SK-N-SH treated with all-trans-retinoic acid at 6 μM for 48 hours (cell line): ENCODE results near the gene NKX6-2.

Experiments
- BACH2 ChIP-seq: fragments of 250-450 bp; sonication (Bioruptor Pico); IDR thresholded peaks from 2 replicates; pipeline ENCODE4 v1.9.0; 2021; ENCODE audit warnings: mild to moderate bottlenecking, borderline replicate concordance
- ESRRG ChIP-seq: fragments of 250-450 bp; sonication (Bioruptor Pico); IDR thresholded peaks from 2 replicates; pipeline ENCODE4 v1.6.1; 2021; ENCODE audit warnings: mild to moderate bottlenecking
- GLIS3 ChIP-seq: fragments of 250-450 bp; sonication (Bioruptor Pico); IDR thresholded peaks from 2 replicates; pipeline ENCODE4 v1.5.0; 2020; ENCODE audit warnings: mild to moderate bottlenecking, moderate library complexity
- ISL1 ChIP-seq: fragments of 250-450 bp; sonication (Bioruptor Pico); IDR thresholded peaks from 2 replicates; pipeline ENCODE4 v2.1.2; 2022; ENCODE audit warnings: mild to moderate bottlenecking, moderate library complexity
- RARB ChIP-seq: fragments of 250-450 bp; sonication (Bioruptor Pico); IDR thresholded peaks from 2 replicates; pipeline ENCODE4 v1.8.0; 2021; ENCODE audit warnings: mild to moderate bottlenecking, moderate library complexity
- SNAI2 ChIP-seq: fragments of 250-450 bp; sonication (Bioruptor Pico); IDR thresholded peaks from 2 replicates; pipeline ENCODE4 v1.5.0; 2020; ENCODE audit warnings: mild to moderate bottlenecking, moderate library complexity
- ZC3H10 ChIP-seq: fragments of 250-450 bp; sonication (Bioruptor Pico); IDR thresholded peaks from 2 replicates; pipeline ENCODE4 v1.5.1; 2021; ENCODE audit warnings: mild to moderate bottlenecking, moderate library complexity
- ZFP3 ChIP-seq: fragments of 250-450 bp; sonication (Bioruptor Pico); IDR thresholded peaks from 2 replicates; pipeline ENCODE4 v1.5.0; 2020; ENCODE audit warnings: mild to moderate bottlenecking, moderate library complexity
- ZNF565 ChIP-seq: fragments of 450-650 bp; formaldehyde crosslinking; conservative IDR thresholded peaks from 2 replicates; pipeline ENCODE4 v1.5.0; 2020; ENCODE audit warnings: low read depth, mild to moderate bottlenecking, moderate library complexity
- ZNF70 ChIP-seq: fragments of 450-650 bp; formaldehyde crosslinking; IDR thresholded peaks from 2 replicates; pipeline ENCODE4 v1.5.0; 2020; ENCODE audit warnings: mild to moderate bottlenecking, moderate library complexity
- ZNF8 ChIP-seq: fragments of 450-650 bp; formaldehyde crosslinking; IDR thresholded peaks from 2 replicates; pipeline ENCODE4 v1.5.0; 2020; ENCODE audit warnings: mild to moderate bottlenecking, moderate library complexity
- TF ChIP-seq, protein P1 (sequence below): fragments of 250-450 bp; sonication (Bioruptor Pico); IDR thresholded peaks from 2 replicates; pipeline ENCODE4 v1.5.1; 2020; ENCODE audit warnings: low read depth, mild to moderate bottlenecking, moderate library complexity
- TF ChIP-seq, protein P2 (sequence below): fragments of 250-450 bp; sonication (Bioruptor Pico); IDR thresholded peaks from 2 replicates; pipeline ENCODE4 v1.5.1; 2021; ENCODE audit warnings: mild to moderate bottlenecking, moderate library complexity
- TF ChIP-seq, protein P3 (sequence below): fragments of 250-450 bp; sonication (Bioruptor Pico); IDR thresholded peaks from 2 replicates; pipeline ENCODE4 v1.8.0; 2020; ENCODE audit warnings: mild to moderate bottlenecking, moderate library complexity, borderline replicate concordance

DNA sequence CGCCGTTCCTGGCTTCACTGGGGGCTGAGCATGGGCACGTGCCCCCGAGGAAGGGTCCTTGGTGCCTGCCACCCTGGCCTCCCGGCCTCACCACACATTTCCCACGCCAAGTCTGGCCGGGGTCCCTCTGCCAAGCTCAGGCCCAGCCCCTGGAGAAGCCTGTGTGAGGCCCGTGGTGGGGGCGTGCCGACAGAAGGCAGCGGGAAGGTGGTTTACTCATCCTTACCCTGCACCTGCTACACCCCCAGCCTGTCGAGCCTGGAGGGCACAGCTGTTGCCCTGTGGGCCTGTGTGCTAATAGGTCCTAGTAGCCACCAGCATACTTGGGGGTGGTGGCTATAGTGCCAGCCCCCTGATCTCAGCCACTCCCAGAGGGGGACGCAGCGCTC, 46.7 kb downstream of the NKX6-2 start:
- TF ChIP-seq GLIS3 (CRISPR knock-in tag): no peak
- no peak for TF ChIP-seq RARB
- TF ChIP-seq, protein P1, sequence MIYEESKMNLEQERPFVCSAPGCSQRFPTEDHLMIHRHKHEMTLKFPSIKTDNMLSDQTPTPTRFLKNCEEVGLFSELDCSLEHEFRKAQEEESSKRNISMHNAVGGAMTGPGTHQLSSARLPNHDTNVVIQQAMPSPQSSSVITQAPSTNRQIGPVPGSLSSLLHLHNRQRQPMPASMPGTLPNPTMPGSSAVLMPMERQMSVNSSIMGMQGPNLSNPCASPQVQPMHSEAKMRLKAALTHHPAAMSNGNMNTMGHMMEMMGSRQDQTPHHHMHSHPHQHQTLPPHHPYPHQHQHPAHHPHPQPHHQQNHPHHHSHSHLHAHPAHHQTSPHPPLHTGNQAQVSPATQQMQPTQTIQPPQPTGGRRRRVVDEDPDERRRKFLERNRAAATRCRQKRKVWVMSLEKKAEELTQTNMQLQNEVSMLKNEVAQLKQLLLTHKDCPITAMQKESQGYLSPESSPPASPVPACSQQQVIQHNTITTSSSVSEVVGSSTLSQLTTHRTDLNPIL: no peak
- no peak for TF ChIP-seq ZC3H10 (CRISPR knock-in tag)
- TF ChIP-seq ZNF8: no peak
- no peak for TF ChIP-seq ZFP3
- TF ChIP-seq, protein P2, sequence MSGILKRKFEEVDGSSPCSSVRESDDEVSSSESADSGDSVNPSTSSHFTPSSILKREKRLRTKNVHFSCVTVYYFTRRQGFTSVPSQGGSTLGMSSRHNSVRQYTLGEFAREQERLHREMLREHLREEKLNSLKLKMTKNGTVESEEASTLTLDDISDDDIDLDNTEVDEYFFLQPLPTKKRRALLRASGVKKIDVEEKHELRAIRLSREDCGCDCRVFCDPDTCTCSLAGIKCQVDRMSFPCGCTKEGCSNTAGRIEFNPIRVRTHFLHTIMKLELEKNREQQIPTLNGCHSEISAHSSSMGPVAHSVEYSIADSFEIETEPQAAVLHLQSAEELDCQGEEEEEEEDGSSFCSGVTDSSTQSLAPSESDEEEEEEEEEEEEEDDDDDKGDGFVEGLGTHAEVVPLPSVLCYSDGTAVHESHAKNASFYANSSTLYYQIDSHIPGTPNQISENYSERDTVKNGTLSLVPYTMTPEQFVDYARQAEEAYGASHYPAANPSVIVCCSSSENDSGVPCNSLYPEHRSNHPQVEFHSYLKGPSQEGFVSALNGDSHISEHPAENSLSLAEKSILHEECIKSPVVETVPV (CRISPR knock-in tag): no peak
- no peak for TF ChIP-seq ZNF565 (CRISPR knock-in tag)
- TF ChIP-seq ISL1: no peak
- TF ChIP-seq, protein P3, sequence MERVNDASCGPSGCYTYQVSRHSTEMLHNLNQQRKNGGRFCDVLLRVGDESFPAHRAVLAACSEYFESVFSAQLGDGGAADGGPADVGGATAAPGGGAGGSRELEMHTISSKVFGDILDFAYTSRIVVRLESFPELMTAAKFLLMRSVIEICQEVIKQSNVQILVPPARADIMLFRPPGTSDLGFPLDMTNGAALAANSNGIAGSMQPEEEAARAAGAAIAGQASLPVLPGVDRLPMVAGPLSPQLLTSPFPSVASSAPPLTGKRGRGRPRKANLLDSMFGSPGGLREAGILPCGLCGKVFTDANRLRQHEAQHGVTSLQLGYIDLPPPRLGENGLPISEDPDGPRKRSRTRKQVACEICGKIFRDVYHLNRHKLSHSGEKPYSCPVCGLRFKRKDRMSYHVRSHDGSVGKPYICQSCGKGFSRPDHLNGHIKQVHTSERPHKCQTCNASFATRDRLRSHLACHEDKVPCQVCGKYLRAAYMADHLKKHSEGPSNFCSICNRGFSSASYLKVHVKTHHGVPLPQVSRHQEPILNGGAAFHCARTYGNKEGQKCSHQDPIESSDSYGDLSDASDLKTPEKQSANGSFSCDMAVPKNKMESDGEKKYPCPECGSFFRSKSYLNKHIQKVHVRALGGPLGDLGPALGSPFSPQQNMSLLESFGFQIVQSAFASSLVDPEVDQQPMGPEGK (CRISPR knock-in tag): no peak
- no peak for TF ChIP-seq ZNF70 (CRISPR knock-in tag)
- no peak for TF ChIP-seq BACH2 (CRISPR knock-in tag)
- no peak for TF ChIP-seq ESRRG (CRISPR knock-in tag)
- TF ChIP-seq SNAI2: no peak
